ENCODE data around the gene CLASP1.

GRCh38 chr2:121596221-121597080, 52.8 kb downstream of the CLASP1 start:
- TF ChIP-seq YY1 (IDR thresholded peaks at IDR 0.05; ENCODE audit: low read depth, low read length) (no peak), POLR2AphosphoS5 (IDR thresholded peaks at IDR 0.05; ENCODE audit: low read depth, low read length) (no peak), CTCF (IDR thresholded peaks at IDR 0.05; ENCODE audit: control extremely low read depth in 1 of 3, insufficient read depth in 1 of 3, low read depth in 1 of 3, low read length in 3 of 3) (peak in 2 of 3 experiments; percentile 41 to 45; a peak in 2 of 4 replicates), MAX (IDR thresholded peaks at IDR 0.05) (no peak), CBX8 (IDR thresholded peaks at IDR 0.05; ENCODE audit: borderline replicate concordance, low read depth, low read length) (no peak), JUND (IDR thresholded peaks at IDR 0.05; ENCODE audit: low read length) (no peak)

All from H1 (cell line).